Measurements from ENCODE around the gene METTL9.

METTL9 gene

DNA sequence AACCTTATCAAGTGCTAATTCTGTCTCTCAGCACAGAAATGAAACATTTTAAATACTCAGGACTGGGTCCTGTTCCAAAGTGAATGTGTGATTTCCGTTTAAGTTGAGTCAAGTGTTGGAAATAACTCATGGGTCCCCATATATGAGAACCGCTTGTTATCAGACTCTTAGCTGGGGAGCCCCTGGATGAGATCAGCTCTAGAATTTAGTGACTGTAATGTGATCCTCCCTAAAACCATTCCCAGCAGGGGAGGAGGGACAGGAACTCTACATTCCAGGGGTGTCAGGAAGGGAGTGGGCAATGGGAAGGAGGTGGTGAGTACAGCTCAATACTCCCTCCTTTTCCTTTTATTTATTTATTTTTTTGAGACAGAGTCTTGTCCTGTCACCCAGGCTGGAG lies 101.9 kb downstream of the METTL9 start:
- TF ChIP-seq POLR2AphosphoS5 (IDR thresholded peaks at IDR 0.05; ENCODE audit: low read depth, low read length) (no peak), TAF1 (IDR thresholded peaks at IDR 0.05; ENCODE audit: borderline replicate concordance, insufficient read depth, low read length) (no peak), SIN3A (IDR thresholded peaks at IDR 0.05; ENCODE audit: borderline replicate concordance, insufficient read depth, low read length) (no peak), REST (IDR thresholded peaks at IDR 0.05; ENCODE audit: insufficient read depth in 1 of 2, low read depth in 2 of 2, low read length in 2 of 2) (no peak), FOXP2 (optimal IDR thresholded peaks at IDR 0.05; ENCODE audit: borderline replicate concordance, extremely low read depth, extremely low read length, insufficient read depth) (no peak)

GRCh38 chr16:21702276-21702675 lies 102.9 kb downstream of the METTL9 start:
- TF ChIP-seq FOXP2 (optimal IDR thresholded peaks at IDR 0.05; ENCODE audit: borderline replicate concordance, extremely low read depth, extremely low read length, insufficient read depth) = no peak
- TF ChIP-seq POLR2AphosphoS5 (IDR thresholded peaks at IDR 0.05; ENCODE audit: low read depth, low read length) = no peak
- no peak for TF ChIP-seq REST (IDR thresholded peaks at IDR 0.05; ENCODE audit: insufficient read depth in 1 of 2, low read depth in 2 of 2, low read length in 2 of 2)
- no peak for TF ChIP-seq TAF1 (IDR thresholded peaks at IDR 0.05; ENCODE audit: borderline replicate concordance, insufficient read depth, low read length)
- TF ChIP-seq SIN3A (IDR thresholded peaks at IDR 0.05; ENCODE audit: borderline replicate concordance, insufficient read depth, low read length) = no peak

DNA sequence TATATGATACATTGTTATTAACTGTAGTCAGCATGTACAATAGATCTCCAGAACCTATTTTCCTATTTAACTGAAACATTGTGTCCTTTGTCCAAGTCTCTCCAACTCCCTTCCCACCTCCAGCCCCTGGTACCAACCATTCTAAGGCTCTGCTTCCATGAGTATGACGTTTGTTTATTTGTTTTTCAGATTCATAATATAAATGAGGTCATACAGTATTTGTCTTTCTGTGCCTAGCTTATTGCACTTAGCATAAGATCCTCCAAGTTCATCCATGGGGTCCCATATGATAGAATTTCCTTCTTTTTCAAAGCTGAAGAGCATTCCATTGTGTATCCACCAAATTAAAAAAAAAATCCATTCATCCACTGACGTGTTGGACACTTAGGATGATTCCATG lies 103.8 kb downstream of the METTL9 start:
- no peak for TF ChIP-seq REST (IDR thresholded peaks at IDR 0.05; ENCODE audit: insufficient read depth in 1 of 2, low read depth in 2 of 2, low read length in 2 of 2)
- TF ChIP-seq TAF1 (IDR thresholded peaks at IDR 0.05; ENCODE audit: borderline replicate concordance, insufficient read depth, low read length) = no peak
- TF ChIP-seq POLR2AphosphoS5 (IDR thresholded peaks at IDR 0.05; ENCODE audit: low read depth, low read length) = no peak
- no peak for TF ChIP-seq FOXP2 (optimal IDR thresholded peaks at IDR 0.05; ENCODE audit: borderline replicate concordance, extremely low read depth, extremely low read length, insufficient read depth)
- no peak for TF ChIP-seq SIN3A (IDR thresholded peaks at IDR 0.05; ENCODE audit: borderline replicate concordance, insufficient read depth, low read length)

DNA sequence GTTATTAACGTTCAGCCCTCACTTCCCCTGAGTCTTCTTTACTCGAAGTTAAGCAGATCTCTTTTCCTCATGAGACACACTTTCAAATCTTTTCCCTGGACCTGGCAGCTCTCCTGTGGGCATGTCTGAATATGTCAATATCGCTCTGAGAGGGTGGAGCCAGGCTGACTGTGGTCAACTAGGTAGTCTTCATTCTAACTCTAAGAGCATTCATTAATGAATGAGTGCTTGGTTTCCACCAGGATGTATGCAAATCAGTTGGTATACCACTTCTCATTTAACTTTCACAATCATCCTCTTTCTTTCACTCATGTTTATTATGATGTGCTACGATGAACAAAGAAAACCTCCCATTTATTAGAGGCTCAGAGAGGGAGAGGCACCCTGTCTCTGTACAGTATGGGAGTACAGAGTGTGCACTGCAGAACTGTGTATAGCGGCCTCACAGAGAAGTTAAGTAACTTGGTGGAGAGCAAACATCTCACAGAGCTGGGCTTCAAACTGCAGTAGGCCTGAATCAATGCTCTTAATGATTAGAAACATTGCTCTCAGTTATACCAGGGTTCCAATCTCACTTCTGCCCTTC lies 104.3 kb downstream of the METTL9 start:
- TF ChIP-seq SIN3A (IDR thresholded peaks at IDR 0.05; ENCODE audit: borderline replicate concordance, insufficient read depth, low read length) = no peak
- no peak for TF ChIP-seq POLR2AphosphoS5 (IDR thresholded peaks at IDR 0.05; ENCODE audit: low read depth, low read length)
- TF ChIP-seq FOXP2 (optimal IDR thresholded peaks at IDR 0.05; ENCODE audit: borderline replicate concordance, extremely low read depth, extremely low read length, insufficient read depth) = no peak
- no peak for TF ChIP-seq REST (IDR thresholded peaks at IDR 0.05; ENCODE audit: insufficient read depth in 1 of 2, low read depth in 2 of 2, low read length in 2 of 2)
- no peak for TF ChIP-seq TAF1 (IDR thresholded peaks at IDR 0.05; ENCODE audit: borderline replicate concordance, insufficient read depth, low read length)

Data from PFSK-1 (cell line).